Measurements from ENCODE around the gene BAIAP3.

DNA sequence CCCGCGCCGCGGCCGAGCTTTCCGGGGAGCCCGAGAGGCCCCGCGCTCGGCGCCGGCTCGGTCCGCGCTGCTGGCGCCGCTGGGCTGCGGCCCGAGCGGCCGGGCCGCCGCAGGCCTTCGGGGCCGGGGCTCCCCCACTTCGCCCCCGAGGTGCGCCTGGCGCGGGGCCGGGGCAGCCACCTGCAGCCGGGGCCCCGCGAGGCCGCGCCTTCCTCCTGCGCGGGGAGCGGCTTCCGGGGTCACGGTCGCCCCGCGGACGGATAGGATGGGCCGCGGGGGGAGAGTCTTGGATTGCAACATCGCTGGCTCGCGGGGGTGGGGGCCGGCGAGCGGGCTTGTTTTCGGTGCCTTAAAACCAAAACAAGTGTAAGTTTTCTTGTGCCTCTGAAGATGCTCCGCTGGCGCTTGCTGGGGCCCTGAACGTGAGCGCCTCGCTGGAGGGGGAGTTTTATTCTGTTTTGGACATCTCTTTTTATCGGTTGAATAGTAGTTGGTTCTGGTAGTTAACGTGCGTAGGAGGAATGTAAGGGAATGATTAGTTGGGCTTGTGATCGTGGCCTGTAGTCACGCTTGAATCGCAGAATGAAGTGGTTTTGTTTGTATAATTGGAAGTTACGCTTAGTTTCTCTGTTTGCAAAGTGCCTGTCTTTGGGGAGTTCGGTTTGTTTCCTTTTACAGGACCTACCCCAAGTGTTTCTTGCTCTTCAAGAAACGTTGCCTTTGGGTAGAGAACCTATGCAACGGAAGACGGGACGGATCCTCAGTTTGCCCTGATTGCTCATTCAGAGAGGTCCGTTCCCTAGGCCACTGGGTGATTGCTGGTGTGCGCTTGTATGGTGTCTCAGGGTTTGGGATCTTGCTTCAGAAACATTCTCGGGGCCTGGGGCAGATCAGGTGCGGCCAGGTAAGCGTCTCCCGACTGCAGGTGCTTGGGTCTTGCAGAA, 23.3 kb upstream of the BAIAP3 start:
- TF ChIP-seq CTCF (IDR thresholded peaks at IDR 0.05) = no peak
- no peak for TF ChIP-seq POLR2A (IDR thresholded peaks at IDR 0.05)
- TF ChIP-seq POLR2AphosphoS5 (IDR thresholded peaks at IDR 0.05; ENCODE audit: insufficient read depth in 1 of 2, low read depth in 1 of 2) = no peak
